Ishikawa (cell line): ENCODE measurements around the gene CEMIP.

Source experiments
- CEBPB ChIP-seq: IDR thresholded peaks from 2 replicates; pipeline ENCODE4 v1.6.1; 2012
- CREB1 ChIP-seq: IDR thresholded peaks from 2 replicates; pipeline ENCODE4 v1.6.1; 2012; ENCODE audit warnings: low read depth
- EGR1 ChIP-seq: IDR thresholded peaks from 2 replicates; pipeline ENCODE4 v1.6.1; 2012
- EP300 ChIP-seq: IDR thresholded peaks from 2 replicates; pipeline ENCODE4 v1.6.1; 2012; ENCODE audit warnings: borderline replicate concordance
- FOXM1 ChIP-seq: IDR thresholded peaks from 2 replicates; pipeline ENCODE4 v1.6.1; 2012; ENCODE audit warnings: low read depth, borderline replicate concordance
- NFIC ChIP-seq: IDR thresholded peaks from 2 replicates; pipeline ENCODE4 v1.6.1; 2012
- RAD21 ChIP-seq: IDR thresholded peaks from 2 replicates; pipeline ENCODE4 v1.6.1; 2012; ENCODE audit warnings: low read depth
- TAF1 ChIP-seq: IDR thresholded peaks from 2 replicates; pipeline ENCODE4 v1.6.1; 2012; ENCODE audit warnings: low read depth, mild to moderate bottlenecking
- TCF12 ChIP-seq: IDR thresholded peaks from 2 replicates; pipeline ENCODE4 v1.6.1; 2012; ENCODE audit warnings: low read depth
- TEAD4 ChIP-seq: IDR thresholded peaks from 2 replicates; pipeline ENCODE4 v1.6.1; 2012
- YY1 ChIP-seq: IDR thresholded peaks from 2 replicates; pipeline ENCODE4 v1.6.1; 2012; ENCODE audit warnings: low read depth
- ZBTB7A ChIP-seq: IDR thresholded peaks from 2 replicates; pipeline ENCODE4 v1.6.1; 2012; ENCODE audit warnings: low read depth
- TF ChIP-seq, protein P1 (sequence below): IDR thresholded peaks from 2 replicates; pipeline ENCODE4 v1.6.1; 2012; ENCODE audit warnings: low read depth, mild to moderate bottlenecking
- TF ChIP-seq, protein P2 (sequence below): IDR thresholded peaks from 2 replicates; pipeline ENCODE4 v1.6.1; 2012
- TF ChIP-seq, protein P3 (sequence below): IDR thresholded peaks from 2 replicates; pipeline ENCODE4 v1.6.1; 2012

The CEMIP gene

DNA sequence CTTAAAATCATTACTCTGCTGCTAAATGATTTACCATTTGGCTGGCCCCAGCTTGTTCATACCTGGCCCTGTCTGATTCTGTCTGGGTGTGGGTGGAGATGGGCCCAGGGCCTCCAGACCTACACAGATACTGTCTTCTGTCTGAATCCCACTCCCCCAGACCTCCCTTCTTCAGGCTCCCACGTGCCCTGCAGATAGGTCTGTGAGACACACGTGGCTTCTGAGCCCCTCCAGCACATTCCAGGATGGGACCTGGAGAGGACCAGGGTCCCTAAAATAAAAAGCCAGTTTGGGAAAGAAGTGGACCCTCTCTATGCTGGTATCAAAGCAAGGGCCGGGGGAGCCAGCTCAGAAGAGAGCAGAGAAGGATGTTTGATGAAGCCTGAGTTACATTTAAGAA is 14.6 kb upstream of the CEMIP start:
- TF ChIP-seq RAD21 (no peak), FOXM1 (no peak), TCF12 (no peak), ZBTB7A (no peak), YY1 (no peak), EGR1 (no peak)
- TF ChIP-seq, protein P1, sequence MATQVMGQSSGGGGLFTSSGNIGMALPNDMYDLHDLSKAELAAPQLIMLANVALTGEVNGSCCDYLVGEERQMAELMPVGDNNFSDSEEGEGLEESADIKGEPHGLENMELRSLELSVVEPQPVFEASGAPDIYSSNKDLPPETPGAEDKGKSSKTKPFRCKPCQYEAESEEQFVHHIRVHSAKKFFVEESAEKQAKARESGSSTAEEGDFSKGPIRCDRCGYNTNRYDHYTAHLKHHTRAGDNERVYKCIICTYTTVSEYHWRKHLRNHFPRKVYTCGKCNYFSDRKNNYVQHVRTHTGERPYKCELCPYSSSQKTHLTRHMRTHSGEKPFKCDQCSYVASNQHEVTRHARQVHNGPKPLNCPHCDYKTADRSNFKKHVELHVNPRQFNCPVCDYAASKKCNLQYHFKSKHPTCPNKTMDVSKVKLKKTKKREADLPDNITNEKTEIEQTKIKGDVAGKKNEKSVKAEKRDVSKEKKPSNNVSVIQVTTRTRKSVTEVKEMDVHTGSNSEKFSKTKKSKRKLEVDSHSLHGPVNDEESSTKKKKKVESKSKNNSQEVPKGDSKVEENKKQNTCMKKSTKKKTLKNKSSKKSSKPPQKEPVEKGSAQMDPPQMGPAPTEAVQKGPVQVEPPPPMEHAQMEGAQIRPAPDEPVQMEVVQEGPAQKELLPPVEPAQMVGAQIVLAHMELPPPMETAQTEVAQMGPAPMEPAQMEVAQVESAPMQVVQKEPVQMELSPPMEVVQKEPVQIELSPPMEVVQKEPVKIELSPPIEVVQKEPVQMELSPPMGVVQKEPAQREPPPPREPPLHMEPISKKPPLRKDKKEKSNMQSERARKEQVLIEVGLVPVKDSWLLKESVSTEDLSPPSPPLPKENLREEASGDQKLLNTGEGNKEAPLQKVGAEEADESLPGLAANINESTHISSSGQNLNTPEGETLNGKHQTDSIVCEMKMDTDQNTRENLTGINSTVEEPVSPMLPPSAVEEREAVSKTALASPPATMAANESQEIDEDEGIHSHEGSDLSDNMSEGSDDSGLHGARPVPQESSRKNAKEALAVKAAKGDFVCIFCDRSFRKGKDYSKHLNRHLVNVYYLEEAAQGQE: no peak

DNA sequence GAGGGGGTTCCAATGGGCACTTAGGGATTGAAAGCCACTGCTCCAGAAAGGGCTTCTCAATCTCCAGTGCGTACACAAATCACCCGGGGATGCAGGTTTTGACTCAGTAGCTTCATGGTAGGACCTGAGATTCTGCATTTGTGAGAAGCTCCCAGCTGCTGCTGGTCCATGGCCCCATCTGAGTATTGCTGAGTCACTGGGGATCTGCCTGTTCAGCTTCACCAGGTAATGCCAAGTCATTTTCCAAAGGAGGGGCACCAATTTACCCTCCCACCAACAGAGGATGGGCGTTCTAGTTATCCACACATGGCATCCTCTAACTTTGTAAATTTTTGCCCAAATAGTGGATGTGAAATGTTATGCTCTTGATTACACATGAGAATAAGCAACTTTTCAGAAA is 12.9 kb upstream of the CEMIP start:
- TF ChIP-seq, protein P2, sequence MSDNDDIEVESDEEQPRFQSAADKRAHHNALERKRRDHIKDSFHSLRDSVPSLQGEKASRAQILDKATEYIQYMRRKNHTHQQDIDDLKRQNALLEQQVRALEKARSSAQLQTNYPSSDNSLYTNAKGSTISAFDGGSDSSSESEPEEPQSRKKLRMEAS: no peak
- TF ChIP-seq TEAD4: no peak
- no peak for TF ChIP-seq CEBPB
- no peak for TF ChIP-seq FOXM1
- TF ChIP-seq EP300: no peak
- TF ChIP-seq, protein P3, sequence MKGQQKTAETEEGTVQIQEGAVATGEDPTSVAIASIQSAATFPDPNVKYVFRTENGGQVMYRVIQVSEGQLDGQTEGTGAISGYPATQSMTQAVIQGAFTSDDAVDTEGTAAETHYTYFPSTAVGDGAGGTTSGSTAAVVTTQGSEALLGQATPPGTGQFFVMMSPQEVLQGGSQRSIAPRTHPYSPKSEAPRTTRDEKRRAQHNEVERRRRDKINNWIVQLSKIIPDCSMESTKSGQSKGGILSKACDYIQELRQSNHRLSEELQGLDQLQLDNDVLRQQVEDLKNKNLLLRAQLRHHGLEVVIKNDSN: no peak
- no peak for TF ChIP-seq RAD21
- TF ChIP-seq EGR1: no peak
- no peak for TF ChIP-seq ZBTB7A
- TF ChIP-seq CREB1: no peak
- TF ChIP-seq TAF1: no peak
- no peak for TF ChIP-seq NFIC
- no peak for TF ChIP-seq YY1
- TF ChIP-seq, protein P1: no peak
- TF ChIP-seq TCF12: no peak

DNA sequence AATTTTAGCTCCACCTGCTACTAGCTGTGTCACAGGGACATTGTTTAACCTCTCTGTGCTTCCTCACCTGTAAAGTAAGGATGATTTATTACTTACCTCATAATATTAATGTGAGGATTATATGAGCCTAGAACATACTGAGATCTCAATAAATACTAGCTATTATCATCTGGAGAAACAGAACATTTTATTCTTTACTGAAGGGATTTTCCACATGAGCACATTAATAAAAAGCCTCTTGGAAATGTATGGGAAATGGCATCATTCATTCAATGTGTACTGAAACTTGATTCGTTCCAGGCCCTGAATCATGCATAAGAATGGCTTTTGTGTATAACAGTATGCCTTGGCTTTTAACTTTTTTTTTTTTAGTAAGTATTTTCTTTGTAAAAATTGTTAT is 11.0 kb upstream of the CEMIP start:
- TF ChIP-seq CREB1: no peak
- TF ChIP-seq, protein P3: no peak
- TF ChIP-seq TAF1: no peak
- TF ChIP-seq YY1: no peak
- TF ChIP-seq NFIC: no peak
- TF ChIP-seq EP300: no peak
- TF ChIP-seq RAD21: no peak
- TF ChIP-seq TCF12: no peak
- TF ChIP-seq, protein P1: no peak
- TF ChIP-seq TEAD4: no peak
- TF ChIP-seq, protein P2: no peak

DNA sequence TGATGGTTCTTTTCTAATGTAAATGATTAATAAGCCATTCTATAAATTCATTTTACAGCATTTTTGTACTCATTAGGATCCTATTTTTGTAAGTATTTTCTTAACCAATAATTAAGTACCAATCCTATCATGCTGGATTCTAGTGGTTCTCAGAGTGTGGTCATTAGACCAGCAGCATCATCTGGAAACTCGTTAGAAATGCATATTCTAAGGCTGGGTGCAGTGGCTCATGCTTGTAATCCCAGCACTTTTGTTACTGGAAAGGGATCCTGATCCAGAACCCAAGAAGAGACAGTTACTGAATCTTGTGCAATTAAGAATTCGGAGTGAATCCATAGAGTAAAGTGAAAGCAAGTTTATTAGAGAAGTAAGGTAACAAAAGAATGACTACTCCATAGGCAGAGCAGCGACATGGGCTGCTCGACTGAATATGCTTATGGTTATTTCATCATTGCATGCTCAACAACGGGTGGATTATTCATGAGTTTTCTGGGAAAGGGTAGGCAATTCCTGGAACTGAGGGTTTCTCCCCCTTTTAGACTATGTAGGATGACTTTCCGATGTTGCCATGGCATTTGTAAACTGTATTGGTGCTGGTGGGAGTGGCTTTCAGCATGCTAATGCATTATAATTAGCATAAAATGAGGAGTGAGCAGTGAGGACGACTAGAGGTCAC is 9.9 kb upstream of the CEMIP start:
- no peak for TF ChIP-seq ZBTB7A
- no peak for TF ChIP-seq FOXM1
- no peak for TF ChIP-seq TCF12
- no peak for TF ChIP-seq NFIC
